HG02840 (cell line): ENCODE results near the gene CDC42EP3.

Experiments
- ATAC-seq: cut with Tn5 transposase; IDR thresholded peaks from one replicate; pipeline ENCODE4 v1.9.1; 2021; ENCODE audit warnings: mild to moderate bottlenecking, moderate library complexity, moderate number of reproducible peaks; ENCODE audit not compliant: unreplicated experiment, low FRiP score

Gene CDC42EP3

GRCh38 chr2:37657471-37657870, 14.0 kb downstream of the CDC42EP3 start:
- no peak for ATAC-seq

DNA sequence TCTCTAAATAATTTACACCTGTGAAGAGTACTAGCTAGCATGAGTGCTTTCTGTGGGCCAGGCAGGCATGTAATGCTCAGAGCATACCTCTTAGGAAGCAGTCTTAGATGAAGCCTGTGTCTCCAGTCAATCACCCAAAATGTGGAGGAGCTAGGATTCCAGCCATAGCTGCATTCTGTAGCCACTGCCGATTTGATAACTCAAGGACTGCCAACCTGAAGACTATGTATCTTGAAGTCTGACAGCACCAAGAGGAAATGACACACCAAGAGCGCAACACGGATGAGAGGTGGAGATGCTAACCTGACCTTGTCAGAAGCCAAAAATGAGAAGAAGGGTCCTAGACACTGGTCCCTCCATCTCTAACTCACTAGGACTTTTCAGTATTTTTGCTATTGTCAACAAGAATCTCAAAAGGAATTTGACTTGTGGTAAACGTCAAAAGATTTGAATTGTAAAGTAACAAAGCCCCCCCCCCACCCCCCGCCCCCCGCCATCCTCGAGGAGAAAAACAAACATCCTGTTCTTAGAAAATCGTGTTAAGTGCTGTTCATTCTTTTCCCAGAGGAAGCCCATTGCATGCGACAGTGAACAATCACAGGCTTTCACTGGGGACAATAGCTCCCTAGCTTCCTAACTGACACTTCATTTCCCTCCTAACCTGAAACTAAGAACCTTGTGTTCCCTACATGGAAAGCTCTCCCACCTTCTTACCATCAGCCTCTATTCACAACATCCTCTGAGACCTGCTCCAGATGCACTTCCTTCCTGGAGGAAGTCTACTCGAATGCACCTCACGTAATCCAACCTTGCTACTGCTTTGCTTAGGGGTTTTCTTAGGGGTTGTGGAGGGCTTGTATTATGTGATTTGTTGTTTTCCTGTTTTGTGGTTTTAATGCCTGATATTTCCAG, 14.7 kb downstream of the CDC42EP3 start:
- ATAC-seq = no peak

GRCh38 chr2:37654932-37655841, 16.3 kb downstream of the CDC42EP3 start:
- ATAC-seq = peak; percentile 83

GRCh38 chr2:37654419-37654818, 17.0 kb downstream of the CDC42EP3 start:
- ATAC-seq = no peak

GRCh38 chr2:37653805-37654378, 17.6 kb downstream of the CDC42EP3 start:
- ATAC-seq = peak; percentile 35

DNA sequence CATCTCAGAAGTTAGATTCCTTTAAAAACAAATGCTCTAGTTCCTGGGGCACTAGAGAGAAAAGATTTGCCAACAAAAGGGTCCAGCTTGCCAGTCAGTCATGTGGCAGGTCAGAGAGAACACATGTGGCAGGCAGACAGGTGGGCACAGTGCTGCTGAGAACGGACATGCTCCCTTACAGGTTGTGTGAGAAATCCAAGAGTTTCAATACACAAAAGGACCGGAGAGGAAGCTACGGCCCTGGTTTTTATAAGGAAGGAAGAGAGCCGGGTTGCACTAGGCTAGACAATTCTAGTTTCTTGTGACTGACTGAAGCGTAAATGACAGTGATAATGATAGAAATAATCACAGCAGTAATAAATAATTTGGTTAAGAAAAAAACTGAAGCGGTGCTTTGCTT, 18.3 kb downstream of the CDC42EP3 start:
- ATAC-seq = no peak

DNA sequence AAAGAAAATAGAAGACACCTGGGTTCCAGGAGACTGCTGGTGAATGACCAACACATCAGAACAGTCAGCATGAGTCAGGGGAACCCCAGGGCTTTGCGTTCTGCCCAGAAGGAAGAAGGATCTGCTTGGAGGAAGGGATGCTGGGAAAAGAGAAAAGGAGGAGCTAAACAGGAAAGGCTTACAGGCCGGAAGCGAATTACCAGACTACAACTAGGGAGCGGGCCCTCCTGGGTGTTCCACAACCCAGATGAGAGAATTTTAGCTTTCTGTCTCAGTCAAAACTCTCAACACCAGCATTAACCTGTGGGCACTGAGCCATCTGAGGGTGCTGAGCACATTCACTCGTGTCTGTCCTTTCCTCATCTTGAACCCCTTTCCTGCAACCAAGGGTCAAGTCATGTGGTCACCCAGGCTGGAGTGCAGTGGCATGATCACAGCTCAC, 19.2 kb downstream of the CDC42EP3 start:
- ATAC-seq = no peak

GRCh38 chr2:37650548-37651093, 20.8 kb downstream of the CDC42EP3 start:
- ATAC-seq = no peak

DNA sequence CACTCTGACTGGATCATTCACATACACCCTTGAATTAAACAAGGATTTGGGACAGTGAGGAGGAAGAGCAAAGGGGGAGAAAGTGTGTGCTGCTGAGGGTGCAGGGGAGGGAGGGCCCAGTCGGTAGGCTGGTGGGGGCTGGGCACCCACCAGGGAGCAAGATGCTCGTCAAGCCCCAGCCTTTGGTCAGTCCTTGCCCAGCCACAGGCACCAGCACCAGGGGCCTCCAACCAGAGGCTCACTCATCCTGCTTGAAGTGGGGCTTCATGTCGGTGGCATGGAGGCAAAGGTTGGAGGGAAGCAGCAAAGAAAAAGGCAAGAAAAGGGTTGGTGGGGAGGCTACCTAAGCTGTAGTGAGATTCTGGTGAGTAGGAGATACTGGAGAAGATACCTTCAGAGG, 21.9 kb downstream of the CDC42EP3 start:
- no peak for ATAC-seq

GRCh38 chr2:37648331-37649011, 23.0 kb downstream of the CDC42EP3 start:
- no peak for ATAC-seq

- no peak for ATAC-seq
These were observed 23.5 kb downstream of the CDC42EP3 start for GRCh38 chr2:37647971-37648330.

- ATAC-seq = no peak
These were observed 25.6 kb downstream of the CDC42EP3 start for GRCh38 chr2:37645836-37646235.

DNA sequence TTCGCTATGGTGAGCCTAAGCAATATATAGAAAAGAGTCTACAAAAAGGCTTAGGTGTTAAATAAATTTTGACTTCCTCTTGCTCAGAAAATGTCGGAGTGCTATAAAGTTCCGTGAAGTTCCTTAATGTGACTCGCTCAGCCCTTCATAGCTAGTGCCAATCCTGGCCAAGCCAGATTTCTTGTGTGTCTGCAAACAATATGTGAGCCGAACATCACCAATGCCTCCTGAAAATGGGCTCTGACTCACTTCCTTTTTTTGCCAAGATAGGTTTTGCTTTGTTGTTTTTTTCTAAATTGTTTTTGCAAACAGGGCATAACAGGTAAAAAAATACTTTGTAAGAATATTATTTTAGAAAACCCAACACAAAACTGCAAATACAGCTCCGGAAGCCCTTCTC, 26.1 kb downstream of the CDC42EP3 start:
- no peak for ATAC-seq

GRCh38 chr2:37644191-37644590, 27.3 kb downstream of the CDC42EP3 start:
- no peak for ATAC-seq

DNA sequence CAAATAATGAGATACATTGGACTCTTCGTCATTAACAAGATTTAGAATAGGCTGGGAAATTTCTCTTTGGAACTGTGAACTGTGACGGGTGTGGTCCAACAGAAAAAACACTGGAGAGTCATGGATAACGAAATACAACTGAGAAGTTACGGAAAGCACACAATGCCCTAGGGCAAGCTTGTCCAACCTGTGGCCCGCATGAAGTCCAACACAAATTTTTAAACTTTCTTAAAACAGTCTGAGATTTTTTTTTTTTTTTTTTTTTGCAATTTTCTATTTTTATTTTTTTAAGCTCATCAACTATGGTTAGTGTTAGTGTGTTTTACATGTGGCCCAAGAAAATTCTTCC, 27.7 kb downstream of the CDC42EP3 start:
- ATAC-seq = no peak

- ATAC-seq = no peak
These were observed 28.3 kb downstream of the CDC42EP3 start for GRCh38 chr2:37642907-37643729.

- no peak for ATAC-seq
These were observed 29.8 kb downstream of the CDC42EP3 start for GRCh38 chr2:37641582-37642171.

DNA sequence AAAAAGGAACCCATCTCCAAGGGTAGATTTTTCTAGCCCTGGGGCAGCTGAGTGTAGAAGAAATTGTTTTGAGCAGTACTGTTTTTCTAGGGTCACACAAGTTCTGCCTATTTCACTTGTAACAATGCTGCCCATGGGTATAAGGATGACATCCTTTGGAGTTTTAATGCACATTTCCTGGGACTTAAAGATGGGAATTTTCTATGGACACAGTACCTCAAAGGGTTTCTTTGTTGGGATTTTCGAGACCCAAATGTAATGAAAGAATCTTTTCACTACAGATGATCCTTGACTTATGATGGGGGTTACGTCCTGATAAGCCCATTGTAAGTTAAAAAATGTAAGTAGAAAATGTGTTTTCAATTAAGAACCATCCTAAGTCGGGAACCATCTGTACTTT, 31.8 kb downstream of the CDC42EP3 start:
- no peak for ATAC-seq

GRCh38 chr2:37638973-37639372, 32.5 kb downstream of the CDC42EP3 start:
- ATAC-seq = no peak
